Mesenchymal stem cell (in vitro differentiated cells and primary cell): ENCODE results near the gene RAB35.
A peak's percentile ranks its signal among the peaks of the same experiment; 100 is the strongest.

Experiments
- DNase-seq: peaks from one replicate; pipeline ENCODE4 v3.0.0-alpha.2; 2013
- H2AFZ ChIP-seq: one replicate; pipeline ENCODE4 v1.6.1; 2013; ENCODE audit warnings: low read depth, mild to moderate bottlenecking, control low read depth, inconsistent platforms, low read length, moderate library complexity
- H2AK5ac ChIP-seq: 2 replicates; pipeline ENCODE4 v1.6.1; 2013; ENCODE audit warnings: low read length, moderate library complexity, mild to moderate bottlenecking, inconsistent platforms; ENCODE audit not compliant: severe bottlenecking
- H2BK120ac ChIP-seq: one replicate; pipeline ENCODE4 v1.6.1; 2013; ENCODE audit warnings: low read depth, mild to moderate bottlenecking, inconsistent platforms, low read length, moderate library complexity
- H2BK12ac ChIP-seq, 2 experiments: one replicate each; pipeline ENCODE4 v1.6.1; 2013; ENCODE audit warnings: inconsistent platforms in 2 of 2, low read length in 2 of 2, mild to moderate bottlenecking in 2 of 2, moderate library complexity in 2 of 2, control low read depth in 1 of 2
- H2BK15ac ChIP-seq: one replicate; pipeline ENCODE4 v1.6.1; 2013; ENCODE audit warnings: mild to moderate bottlenecking, low read depth, inconsistent platforms; ENCODE audit not compliant: poor library complexity, severe bottlenecking
- H2BK5ac ChIP-seq: 2 replicates; pipeline ENCODE4 v1.6.1; 2013; ENCODE audit warnings: low read depth, mild to moderate bottlenecking, low read length, control low read depth, inconsistent platforms; ENCODE audit not compliant: poor library complexity, severe bottlenecking
- H3K14ac ChIP-seq, 2 experiments: one replicate each; pipeline ENCODE4 v1.6.1; 2013; ENCODE audit warnings: inconsistent platforms in 2 of 2, low read length in 2 of 2, control low read depth in 1 of 2, mild to moderate bottlenecking in 1 of 2, moderate library complexity in 1 of 2
- H3K18ac ChIP-seq, 2 experiments: one replicate each; pipeline ENCODE4 v1.6.1; 2013; ENCODE audit warnings: inconsistent platforms in 2 of 2, low read length in 2 of 2, control low read depth in 1 of 2, low read depth in 1 of 2, mild to moderate bottlenecking in 1 of 2
- H3K23ac ChIP-seq, 2 experiments: one replicate each; pipeline ENCODE4 v1.6.1; 2013; ENCODE audit warnings: inconsistent platforms in 2 of 2, low read length in 2 of 2, mild to moderate bottlenecking in 2 of 2, moderate library complexity in 2 of 2, control low read depth in 1 of 2
- H3K27ac ChIP-seq: 2 replicates; pipeline ENCODE4 v1.5.1; 2013; ENCODE audit warnings: mild to moderate bottlenecking, moderate library complexity, low read length, control low read depth, inconsistent platforms; ENCODE audit not compliant: poor library complexity, severe bottlenecking
- H3K27me3 ChIP-seq, 2 experiments: 2 replicates each; pipeline versions ENCODE4 v1.6.1 to v1.7.0; 2013; ENCODE audit warnings: low read length in 2 of 2, mild to moderate bottlenecking in 2 of 2, moderate library complexity in 2 of 2, control low read depth in 1 of 2, inconsistent platforms in 1 of 2; ENCODE audit not compliant: control insufficient read depth in 1 of 2, insufficient read depth in 1 of 2
- H3K36me3 ChIP-seq, 2 experiments: 2 replicates each; pipeline versions ENCODE4 v1.6.1 to v1.7.0; 2013; ENCODE audit warnings: low read length in 2 of 2, control low read depth in 1 of 2, inconsistent platforms in 1 of 2, low read depth in 1 of 2, mild to moderate bottlenecking in 1 of 2; ENCODE audit not compliant: insufficient read depth in 2 of 2, control insufficient read depth in 1 of 2
- H3K4ac ChIP-seq, 2 experiments: one replicate each; pipeline ENCODE4 v1.6.1; 2013; ENCODE audit warnings: inconsistent platforms in 2 of 2, low read length in 2 of 2, mild to moderate bottlenecking in 2 of 2, moderate library complexity in 2 of 2, control low read depth in 1 of 2, low read depth in 1 of 2
- H3K4me1 ChIP-seq: 2 replicates; pipeline ENCODE4 v1.6.1; 2013; ENCODE audit warnings: low read depth, low read length, control low read depth; ENCODE audit not compliant: control insufficient read depth, insufficient read depth
- H3K4me2 ChIP-seq: 2 replicates; pipeline ENCODE4 v1.6.1; 2013; ENCODE audit warnings: low read length, mild to moderate bottlenecking, inconsistent platforms; ENCODE audit not compliant: poor library complexity, severe bottlenecking
- H3K4me3 ChIP-seq, 2 experiments: 2 replicates each; pipeline versions ENCODE4 v1.5.1 to v1.7.0; 2013; ENCODE audit warnings: low read length in 2 of 2, mild to moderate bottlenecking in 2 of 2, control low read depth in 1 of 2, low read depth in 1 of 2; ENCODE audit not compliant: insufficient read depth in 1 of 2
- H3K79me1 ChIP-seq: replicated peaks from 2 replicates; pipeline ENCODE4 v1.6.1; 2013; ENCODE audit warnings: mild to moderate bottlenecking, control low read depth, low read length, inconsistent platforms; ENCODE audit not compliant: poor library complexity, severe bottlenecking
- H3K9ac ChIP-seq: 2 replicates; pipeline ENCODE4 v1.7.0; 2013; ENCODE audit warnings: mild to moderate bottlenecking, low read length, moderate library complexity
- H3K9me3 ChIP-seq: 2 replicates; pipeline ENCODE4 v1.7.0; 2013; ENCODE audit warnings: mild to moderate bottlenecking, low read length; ENCODE audit not compliant: control insufficient read depth
- H4K8ac ChIP-seq: one replicate; pipeline ENCODE4 v1.6.1; 2013; ENCODE audit warnings: inconsistent platforms, mild to moderate bottlenecking, low read length, moderate library complexity
- H4K91ac ChIP-seq: one replicate; pipeline ENCODE4 v1.6.1; 2013; ENCODE audit warnings: mild to moderate bottlenecking, low read length, inconsistent platforms
- WGBS: methylation state at CpG from one replicate; pipeline ENCODE4 v1.1.7; 2013; ENCODE audit warnings: mixed read lengths; 5-methylcytosine and 5-hydroxymethylcytosine counted together

Gene RAB35

DNA sequence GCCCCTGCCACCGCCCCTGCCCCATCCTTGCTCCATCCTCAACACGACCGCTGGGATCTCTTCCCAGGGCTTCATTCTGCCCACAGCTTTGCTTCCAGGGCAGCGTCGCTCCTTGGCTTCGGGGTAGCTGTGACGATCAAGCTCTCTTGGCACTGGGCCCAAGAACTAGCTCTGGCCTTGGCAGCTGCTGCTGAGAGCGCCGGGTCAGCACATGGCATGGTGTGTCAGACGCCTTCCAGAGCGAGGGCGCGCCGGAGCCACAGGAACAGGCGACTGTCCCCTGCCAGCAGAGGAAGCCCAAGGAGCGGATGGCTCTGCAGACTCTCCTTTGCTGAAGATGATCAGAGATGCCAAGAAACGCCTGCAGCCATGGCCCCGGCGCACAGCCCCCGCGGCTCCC, 15.9 kb downstream of the RAB35 start:
- Histone ChIP-seq H4K91ac (no peak overlapping the region), H2BK12ac (no peak overlapping the region), H3K4me1 (peaks cover 20% of the 10 kb centered on the region), H3K23ac (no peak overlapping the region), H3K79me1 (peaks cover 53% of the 10 kb centered on the region), H3K4me3 (no peak overlapping the region), H2AFZ (no peak overlapping the region), H4K8ac (no peak overlapping the region), H3K9me3 (no peaks in the 10 kb centered on the region), H2BK5ac (no peak overlapping the region), H2BK120ac (no peak overlapping the region), H3K27me3 (no peaks in the 10 kb centered on the region), H3K9ac (peak overlapping the region; percentile 65), H3K14ac (no peak overlapping the region), H3K4me2 (no peak overlapping the region), H2BK15ac (no peak overlapping the region), H3K18ac (no peak overlapping the region), H3K4ac (no peak overlapping the region), H3K36me3 (peaks cover 70 to 92% of the 10 kb centered on the region in 2 experiments), H3K27ac (no peak overlapping the region), H2AK5ac (no peak overlapping the region)
- no peak for DNase-seq
- 96% methylated on average over 21 of the region's 21 CpGs for WGBS

DNA sequence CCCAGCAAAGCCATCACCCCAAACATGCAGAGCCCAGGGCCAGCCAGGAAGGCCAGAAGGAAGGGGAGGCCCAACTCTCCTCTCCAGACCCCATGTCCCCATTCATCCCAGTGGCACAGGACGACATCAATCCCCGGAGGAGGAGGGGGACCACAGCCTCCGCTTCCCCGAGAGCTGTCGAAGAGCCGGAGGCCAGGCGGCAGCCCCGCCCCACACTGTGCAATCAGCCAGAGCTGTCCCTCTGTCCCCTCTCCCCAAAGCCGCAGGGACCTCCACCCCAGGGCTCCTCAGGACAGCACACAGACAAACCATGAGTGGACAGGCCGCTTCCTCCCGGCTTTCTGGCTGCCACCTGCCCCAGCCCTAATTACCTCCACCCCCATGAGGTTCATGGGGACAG, 16.8 kb downstream of the RAB35 start:
- no peaks in the 10 kb centered on the region for H3K9me3 ChIP-seq
- no peak for DNase-seq
- no peak overlapping the region for H3K9ac ChIP-seq
- H3K79me1 ChIP-seq = peaks cover 56% of the 10 kb centered on the region
- H2BK5ac ChIP-seq = no peak overlapping the region
- H2BK120ac ChIP-seq = no peak overlapping the region
- no peak overlapping the region for H3K23ac ChIP-seq
- no peak overlapping the region for H3K4ac ChIP-seq
- H4K91ac ChIP-seq = no peak overlapping the region
- H2AK5ac ChIP-seq = no peak overlapping the region
- no peak overlapping the region for H4K8ac ChIP-seq
- H3K4me2 ChIP-seq = no peak overlapping the region
- no peak overlapping the region for H3K14ac ChIP-seq
- H3K36me3 ChIP-seq = peaks cover 68 to 93% of the 10 kb centered on the region in 2 experiments
- H3K18ac ChIP-seq = no peak overlapping the region
- H3K27me3 ChIP-seq = no peaks in the 10 kb centered on the region
- no peak overlapping the region for H3K27ac ChIP-seq
- no peak overlapping the region for H3K4me3 ChIP-seq
- 95% methylated on average over 11 of the region's 11 CpGs for WGBS
- no peak overlapping the region for H2AFZ ChIP-seq
- H2BK15ac ChIP-seq = no peak overlapping the region
- no peak overlapping the region for H2BK12ac ChIP-seq
- H3K4me1 ChIP-seq = peaks cover 22% of the 10 kb centered on the region

DNA sequence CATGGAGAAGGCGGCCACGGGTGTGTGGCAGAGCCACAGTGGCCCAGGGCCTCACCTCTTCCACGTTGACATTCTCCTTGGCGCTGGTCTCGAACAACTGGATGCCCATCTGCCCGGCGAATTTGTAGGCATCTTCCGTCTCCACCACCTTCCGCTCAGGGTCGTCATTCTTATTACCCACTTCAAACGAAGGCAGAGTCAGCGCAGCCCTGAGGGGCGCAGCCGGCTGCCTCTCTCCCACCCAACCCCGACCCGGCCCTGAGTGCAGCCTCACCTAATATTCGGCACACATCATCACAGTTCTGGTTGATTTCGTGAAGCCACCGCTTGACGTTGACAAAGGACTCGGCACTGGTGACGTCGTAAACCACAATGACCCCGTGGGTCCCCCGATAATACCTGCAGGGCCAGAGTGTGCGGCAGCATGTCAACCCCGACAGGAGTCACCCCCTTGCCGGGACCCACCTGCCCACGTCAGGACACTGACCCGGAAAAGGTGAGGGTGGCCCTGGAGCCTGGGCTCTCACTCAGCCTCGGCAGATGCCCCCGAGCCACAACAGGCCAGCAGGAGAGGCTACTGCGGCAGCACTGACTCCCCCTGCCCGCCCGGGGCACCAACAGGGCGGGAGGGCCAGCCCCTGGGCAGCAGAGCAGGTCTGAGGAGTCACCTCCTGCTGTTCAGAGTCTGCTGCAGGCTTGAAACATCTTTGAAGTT, 17.6 kb downstream of the RAB35 start:
- no peak overlapping the region for H3K4me2 ChIP-seq
- no peaks in the 10 kb centered on the region for H3K27me3 ChIP-seq
- H3K36me3 ChIP-seq = peaks cover 70 to 90% of the 10 kb centered on the region in 2 experiments
- no peak overlapping the region for H2BK15ac ChIP-seq
- H3K18ac ChIP-seq = no peak overlapping the region
- H2AFZ ChIP-seq = no peak overlapping the region
- no peaks in the 10 kb centered on the region for H3K9me3 ChIP-seq
- no peak overlapping the region for H3K27ac ChIP-seq
- 97% methylated on average over 36 of the region's 36 CpGs for WGBS
- H2BK12ac ChIP-seq = no peak overlapping the region
- no peak overlapping the region for H3K9ac ChIP-seq
- no peak overlapping the region for H2BK120ac ChIP-seq
- no peak overlapping the region for H4K8ac ChIP-seq
- H3K4me3 ChIP-seq = no peak overlapping the region
- no peak overlapping the region for H2BK5ac ChIP-seq
- H3K4me1 ChIP-seq = peaks cover 28% of the 10 kb centered on the region
- H2AK5ac ChIP-seq = no peak overlapping the region
- no peak overlapping the region for H3K4ac ChIP-seq
- no peak for DNase-seq
- H3K79me1 ChIP-seq = peaks cover 54% of the 10 kb centered on the region
- no peak overlapping the region for H3K14ac ChIP-seq
- H4K91ac ChIP-seq = no peak overlapping the region
- no peak overlapping the region for H3K23ac ChIP-seq

DNA sequence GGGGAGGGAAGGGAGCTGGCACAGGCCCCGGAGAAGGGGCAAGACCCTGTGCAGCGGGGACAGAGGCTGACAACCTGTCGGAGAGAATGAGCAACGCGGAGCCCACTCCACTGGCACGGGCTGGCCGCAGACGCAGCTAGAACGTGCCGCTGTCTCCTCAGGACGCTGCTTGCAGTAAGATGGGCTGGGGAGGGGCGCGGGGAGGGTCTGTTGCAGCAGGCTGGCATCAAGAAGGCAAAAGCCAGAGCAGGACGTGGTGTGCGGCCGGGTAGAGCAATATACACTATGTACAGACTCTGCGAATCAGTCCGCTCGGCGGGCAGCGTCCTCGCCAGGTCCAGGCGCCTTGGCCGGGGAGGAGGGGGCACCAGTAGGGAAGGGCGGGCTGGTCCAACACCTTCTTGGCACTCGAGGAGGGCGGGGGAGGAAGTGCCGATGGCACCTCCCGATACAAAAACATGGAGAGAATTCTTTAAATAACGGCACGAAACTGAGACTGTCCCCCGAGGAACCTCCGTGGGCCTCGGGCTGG, 19.8 kb downstream of the RAB35 start:
- Histone ChIP-seq H2AFZ (no peak overlapping the region), H3K36me3 (peaks cover 73 to 89% of the 10 kb centered on the region in 2 experiments), H4K91ac (no peak overlapping the region), H3K23ac (no peak overlapping the region), H3K14ac (no peak overlapping the region), H3K4me1 (peaks cover 35% of the 10 kb centered on the region), H3K27me3 (no peaks in the 10 kb centered on the region), H2BK12ac (no peak overlapping the region), H3K18ac (no peak overlapping the region), H3K4me3 (no peak overlapping the region), H2BK15ac (no peak overlapping the region), H2AK5ac (no peak overlapping the region), H3K9ac (no peak overlapping the region), H2BK5ac (no peak overlapping the region), H3K9me3 (no peaks in the 10 kb centered on the region), H3K79me1 (peaks cover 49% of the 10 kb centered on the region), H2BK120ac (no peak overlapping the region), H3K4me2 (no peak overlapping the region), H3K4ac (no peak overlapping the region), H4K8ac (no peak overlapping the region), H3K27ac (no peak overlapping the region)
- no peak for DNase-seq
- 98% methylated on average over 34 of the region's 34 CpGs for WGBS
